Fibroblast of the conjunctiva (primary cell): ENCODE measurements around the gene ABCB4.

ENCODE experiments used
- DNase-seq: peaks from one replicate; pipeline ENCODE4 v3.0.0-alpha.2; 2010; ENCODE audit warnings: low read depth

ABCB4 gene

GRCh38 chr7:87475359-87476178 lies at the start of gene ABCB4:
Gene ABCB4 (minus strand): TSS chr7:87475680. CDS start chr7:87475465, 215 bp downstream.
- DNase-seq, result no peak

- no peak for DNase-seq
Measured at GRCh38 chr7:87518735-87519134, 43.3 kb upstream of the ABCB4 start.

- no peak for DNase-seq
Measured at GRCh38 chr7:87517891-87518290, 42.4 kb upstream of the ABCB4 start.

DNA sequence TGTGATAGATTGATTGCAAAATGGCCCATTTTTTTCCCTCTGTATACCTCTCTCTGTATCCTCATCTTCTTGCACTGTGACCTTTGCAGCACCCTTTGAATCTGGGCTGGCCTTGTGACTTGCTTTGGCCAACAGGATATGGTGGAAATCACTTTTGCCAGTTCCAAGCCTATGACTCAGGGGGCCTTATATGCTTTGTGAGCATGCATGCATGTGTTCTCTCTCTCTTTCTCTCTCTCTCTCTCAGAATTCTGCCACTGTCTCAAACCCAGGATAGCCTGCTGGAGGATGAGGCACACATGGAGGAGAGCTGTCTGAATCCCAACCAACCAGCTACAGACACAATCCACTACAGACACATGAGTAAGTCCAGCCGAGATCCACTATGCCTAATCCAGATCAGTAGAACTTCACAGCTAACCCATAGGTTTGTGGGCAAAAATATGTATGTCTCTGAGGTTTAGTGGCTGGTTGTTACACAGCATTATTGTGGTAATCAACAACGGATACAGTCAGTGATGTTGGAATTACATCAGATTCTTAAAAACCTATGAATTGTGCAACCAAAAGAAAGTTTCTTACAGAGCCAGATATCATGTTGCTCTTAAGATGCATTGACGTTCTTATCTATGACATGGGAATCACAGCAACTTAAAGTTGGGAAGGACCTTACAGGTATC lies 41.8 kb upstream of the ABCB4 start:
- no peak for DNase-seq

- no peak for DNase-seq
Measured at GRCh38 chr7:87513735-87514335, 38.4 kb upstream of the ABCB4 start.

DNA sequence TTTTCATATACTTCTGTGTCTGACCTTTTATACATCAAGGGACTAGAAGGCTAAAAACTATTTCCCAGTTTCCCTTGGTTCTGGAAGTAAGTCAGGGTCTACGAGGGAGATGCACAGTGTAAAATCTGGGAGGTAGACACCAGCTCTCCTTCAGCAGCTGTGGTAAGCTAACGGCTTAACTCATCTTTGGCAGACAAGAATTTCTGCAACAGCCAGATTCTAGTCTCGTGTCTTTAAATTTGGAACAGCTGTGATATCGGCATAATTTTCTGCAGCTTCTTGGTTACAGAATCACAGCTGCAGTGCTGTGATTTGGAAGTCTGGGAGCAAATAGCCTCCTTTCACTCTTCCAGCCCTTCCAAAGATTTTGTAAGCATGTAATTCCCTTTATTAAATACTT lies 37.4 kb upstream of the ABCB4 start:
- DNase-seq, result no peak

DNA sequence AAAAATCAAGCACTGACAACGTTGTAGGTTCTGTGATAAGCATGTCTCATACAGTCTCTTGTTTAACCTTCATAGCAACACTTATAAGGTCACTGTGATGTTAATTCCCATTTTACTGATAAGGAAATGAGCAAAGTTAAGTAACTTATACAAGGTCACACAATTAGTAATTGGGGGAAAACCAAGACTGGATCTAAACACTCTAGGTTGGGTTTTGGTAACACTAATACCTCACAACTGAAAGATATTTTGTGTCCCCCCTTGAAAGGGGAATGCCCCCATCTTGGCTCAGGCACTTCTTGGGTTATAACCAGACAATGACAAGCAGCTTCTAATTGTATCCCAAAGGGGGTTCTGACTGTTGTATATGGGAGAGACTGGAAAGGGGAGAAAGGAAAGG lies 36.0 kb upstream of the ABCB4 start:
- DNase-seq, result no peak

DNA sequence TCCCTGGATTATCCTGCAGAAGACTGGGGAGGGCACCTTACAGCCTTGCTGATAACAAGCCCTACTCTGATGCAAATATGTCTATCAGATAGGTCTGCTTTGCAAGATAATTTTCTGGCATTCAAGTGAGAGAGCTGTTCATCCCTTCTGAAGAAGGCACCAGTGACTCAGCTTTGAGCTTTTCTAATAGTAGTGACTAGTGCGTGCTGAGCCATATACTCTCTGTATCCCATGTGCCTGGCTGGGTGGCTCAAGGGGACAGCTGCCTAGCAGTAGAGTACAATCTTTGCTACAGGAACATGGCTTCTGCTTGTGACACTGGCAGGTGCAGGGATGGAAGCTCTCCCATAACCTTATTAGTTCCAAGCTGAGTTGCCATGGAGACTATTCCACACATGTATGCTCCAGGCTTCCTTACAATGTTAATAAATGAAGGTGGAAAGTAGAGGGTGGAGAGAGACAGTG lies 35.0 kb upstream of the ABCB4 start:
- no peak for DNase-seq

DNA sequence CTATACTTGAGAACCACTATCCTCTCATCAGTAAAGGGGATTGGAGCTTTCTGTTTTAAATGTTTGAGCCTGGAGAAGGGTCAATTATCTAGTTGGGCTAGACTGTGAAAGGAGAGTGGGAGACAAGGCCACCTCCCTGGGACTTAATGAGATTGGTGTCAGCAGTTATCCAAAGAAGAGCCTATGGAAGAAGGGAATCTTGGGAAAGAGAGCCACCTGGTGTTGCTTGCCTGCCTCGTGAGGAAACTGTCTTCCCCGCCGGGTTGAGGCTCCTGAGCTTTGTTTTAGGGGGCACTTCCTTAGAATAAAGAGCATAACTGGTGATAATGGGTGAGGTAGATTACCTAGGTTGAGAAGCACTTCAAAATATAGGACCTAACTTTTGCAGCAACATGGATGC lies 32.0 kb upstream of the ABCB4 start:
- no peak for DNase-seq

DNA sequence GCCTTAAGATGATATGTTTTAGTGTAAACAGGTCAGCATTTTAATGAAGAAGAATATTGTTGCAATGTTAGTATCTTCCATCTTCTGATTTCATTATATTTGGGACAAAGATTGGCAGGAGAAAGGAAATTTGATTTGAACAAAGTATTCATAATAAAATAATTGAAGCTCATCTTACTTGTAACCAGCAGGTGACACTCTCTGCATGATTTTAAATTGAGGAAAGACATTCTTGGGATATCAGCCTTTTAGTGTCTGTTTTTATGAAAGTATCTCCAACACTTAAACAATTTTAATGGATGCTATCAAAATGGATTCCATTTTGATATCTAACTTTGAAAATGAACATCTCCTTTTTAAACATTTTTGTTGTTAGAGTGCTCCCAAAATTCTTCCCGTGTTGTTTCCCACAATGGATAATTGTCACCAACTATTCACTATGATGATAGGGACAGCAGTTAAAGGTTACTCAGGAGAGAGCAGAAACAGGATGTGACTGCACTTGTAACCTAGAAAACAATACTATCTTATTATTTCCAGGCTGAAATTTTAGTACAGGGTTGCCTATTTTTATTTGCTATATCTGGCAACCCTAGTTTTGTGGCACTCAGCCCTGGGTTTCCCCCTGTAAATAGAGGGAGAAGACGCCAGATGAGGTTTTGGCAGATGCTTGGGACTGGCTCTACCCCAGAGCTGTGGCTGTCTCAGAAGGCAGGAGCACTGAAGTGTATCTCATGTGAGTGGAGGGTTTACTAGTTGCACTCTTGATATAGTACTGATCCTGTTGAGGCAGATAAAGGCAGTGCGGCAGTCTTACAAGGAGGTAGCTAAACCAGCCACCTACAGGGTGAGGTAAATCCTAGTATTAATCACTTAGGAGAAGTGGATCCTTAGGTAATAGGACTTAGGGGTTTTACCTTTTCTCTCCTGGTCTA lies 31.0 kb upstream of the ABCB4 start:
- DNase-seq, result no peak

DNA sequence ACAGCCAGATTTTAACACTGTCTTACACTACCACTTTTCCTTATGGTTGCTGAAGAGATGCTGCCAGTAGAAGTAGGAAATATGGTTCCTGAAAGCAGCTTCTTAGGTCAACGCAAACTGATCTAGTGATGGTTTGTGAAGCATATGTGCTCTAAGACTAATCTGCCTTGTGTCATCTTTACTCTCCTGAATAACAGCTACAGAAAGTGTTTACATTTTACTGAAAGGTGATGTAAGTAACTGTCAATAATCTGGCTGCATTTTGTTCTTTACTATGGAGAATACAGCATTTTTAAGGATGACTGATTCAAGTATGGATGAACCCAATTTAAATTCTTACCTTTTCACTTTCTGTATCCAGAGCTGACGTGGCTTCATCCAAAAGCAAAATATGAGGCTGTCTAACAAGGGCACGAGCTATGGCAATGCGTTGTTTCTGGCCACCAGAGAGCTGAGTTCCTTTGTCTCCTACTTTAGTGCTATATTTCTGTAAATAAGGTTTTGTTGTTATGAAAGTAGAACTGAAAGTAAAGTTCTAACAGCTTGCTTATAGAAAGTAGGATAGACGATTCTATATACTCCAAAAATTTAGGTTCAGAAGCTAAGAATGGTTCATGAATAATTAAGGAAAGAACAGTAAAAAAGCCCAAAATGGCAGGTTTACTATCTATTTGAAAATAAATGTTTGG lies 30.2 kb upstream of the ABCB4 start:
- DNase-seq, result no peak

GRCh38 chr7:87505122-87505521 lies 29.6 kb upstream of the ABCB4 start:
- no peak for DNase-seq

- DNase-seq, result no peak
Measured at GRCh38 chr7:87499494-87499893, 24.0 kb upstream of the ABCB4 start.

- DNase-seq, result no peak
Measured at GRCh38 chr7:87498893-87499292, 23.4 kb upstream of the ABCB4 start.

- no peak for DNase-seq
Measured at GRCh38 chr7:87497482-87497881, 22.0 kb upstream of the ABCB4 start.

- no peak for DNase-seq
Measured at GRCh38 chr7:87495366-87495765, 19.9 kb upstream of the ABCB4 start.

DNA sequence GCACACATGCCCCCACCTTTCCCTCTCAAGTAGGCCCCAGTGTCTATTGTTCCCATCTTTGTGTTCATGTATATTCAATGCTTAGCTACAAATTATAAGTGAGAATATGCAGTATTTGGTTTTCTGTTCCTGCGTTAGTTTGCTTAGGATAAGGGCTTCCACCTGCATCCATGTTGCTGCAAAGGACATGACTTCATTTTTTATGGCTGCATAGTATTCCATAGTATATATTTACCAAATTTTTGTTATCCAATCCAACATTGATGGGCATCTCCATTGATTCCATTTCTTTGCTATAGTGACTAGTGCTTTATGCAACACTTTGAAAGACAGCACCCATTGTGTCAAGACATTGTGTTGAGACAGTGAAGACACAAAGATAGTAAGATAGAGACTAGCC lies 19.0 kb upstream of the ABCB4 start:
- no peak for DNase-seq

- DNase-seq, result no peak
Measured at GRCh38 chr7:87483131-87483530, 7.7 kb upstream of the ABCB4 start.

- no peak for DNase-seq
Measured at GRCh38 chr7:87482115-87482514, 6.6 kb upstream of the ABCB4 start.

DNA sequence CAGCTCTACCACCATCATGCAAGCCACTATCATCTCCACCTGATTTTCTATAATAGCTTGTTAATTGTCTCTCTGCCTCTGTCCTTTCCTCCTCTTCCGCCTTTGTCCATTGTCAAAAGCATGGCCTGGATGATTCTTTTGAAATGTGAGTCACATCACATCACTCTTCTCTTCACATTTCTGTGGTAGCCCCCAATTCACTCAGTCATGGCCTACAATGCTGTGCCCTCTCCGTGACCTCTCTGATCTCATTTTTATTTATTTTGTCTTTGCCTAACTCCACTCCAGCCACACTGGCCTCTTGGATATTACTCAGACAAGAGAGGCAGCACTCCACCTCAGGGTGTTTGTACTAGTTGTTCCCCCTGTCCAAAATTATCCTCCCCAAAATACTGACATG lies 4.9 kb upstream of the ABCB4 start:
- no peak for DNase-seq

- no peak for DNase-seq
Measured at GRCh38 chr7:87479951-87480350, 4.5 kb upstream of the ABCB4 start.
